Astrocyte (in vitro differentiated cells and primary cell): Measurements from ENCODE around the gene KCNQ1OT1. TPM values are rescaled to one million over a fixed set of nuclear protein-coding genes. Genes with fewer than 3 reads are reported as not detected.

Experiments used
- DNase-seq: peaks from one replicate; pipeline ENCODE4 v3.0.0-alpha.2; 2010; ENCODE audit warnings: low read depth
- FAIRE-seq: peaks from 2 replicates; lab custom pipeline; 2011; peaks lifted over from hg19 to GRCh38; lab: Jason Lieb, UNC
- H2AFZ ChIP-seq: 2 replicates; pipeline ENCODE4 v1.6.0; 2012; ENCODE audit warnings: low read depth, low read length, inconsistent platforms
- H3K27ac ChIP-seq: 2 replicates; pipeline ENCODE4 v1.5.1; 2011; ENCODE audit warnings: low read depth, low read length, inconsistent platforms
- H3K27me3 ChIP-seq: 2 replicates; pipeline ENCODE4 v1.6.0; 2011; ENCODE audit warnings: low read length, inconsistent platforms; ENCODE audit not compliant: insufficient read depth
- H3K36me3 ChIP-seq: 2 replicates; pipeline ENCODE4 v1.5.1; 2011; ENCODE audit warnings: low read length, inconsistent platforms; ENCODE audit not compliant: insufficient read depth
- H3K4me1 ChIP-seq: 2 replicates; pipeline ENCODE4 v1.5.1; 2011; ENCODE audit warnings: low read length, inconsistent platforms; ENCODE audit not compliant: insufficient read depth
- H3K4me2 ChIP-seq: 2 replicates; pipeline ENCODE4 v1.6.0; 2012; ENCODE audit warnings: low read length, inconsistent platforms
- H3K4me3 ChIP-seq: 2 replicates; pipeline ENCODE4 v1.5.1; 2011; ENCODE audit warnings: low read depth, mild to moderate bottlenecking, low read length, inconsistent platforms; ENCODE audit not compliant: insufficient read depth
- H3K79me2 ChIP-seq: 2 replicates; pipeline ENCODE4 v1.6.0; 2012; ENCODE audit warnings: mild to moderate bottlenecking, low read length, inconsistent platforms; ENCODE audit not compliant: insufficient read depth
- H3K9ac ChIP-seq: 2 replicates; pipeline ENCODE4 v1.6.0; 2012; ENCODE audit warnings: mild to moderate bottlenecking, low read length, inconsistent platforms
- H3K9me3 ChIP-seq: 2 replicates; pipeline ENCODE4 v1.5.1; 2012; ENCODE audit warnings: low read depth, mild to moderate bottlenecking, low read length, inconsistent platforms; ENCODE audit not compliant: insufficient read depth
- H4K20me1 ChIP-seq: 2 replicates; pipeline ENCODE4 v1.6.0; 2012; ENCODE audit warnings: low read length, inconsistent platforms; ENCODE audit not compliant: insufficient read depth
- H3K27ac Mint-ChIP-seq: one replicate; pipeline ENCODE4 v1.8.0; 2021; ENCODE audit warnings: mild to moderate bottlenecking, mixed read lengths; ENCODE audit not compliant: unreplicated experiment
- H3K27me3 Mint-ChIP-seq: one replicate; pipeline ENCODE4 v1.8.0; 2021; ENCODE audit warnings: low read depth, mixed read lengths; ENCODE audit not compliant: unreplicated experiment
- H3K36me3 Mint-ChIP-seq: one replicate; pipeline ENCODE4 v1.8.0; 2021; ENCODE audit warnings: low read depth, mixed read lengths; ENCODE audit not compliant: unreplicated experiment
- H3K4me1 Mint-ChIP-seq: one replicate; pipeline ENCODE4 v1.8.0; 2021; ENCODE audit warnings: low read depth, mixed read lengths; ENCODE audit not compliant: unreplicated experiment
- H3K4me3 Mint-ChIP-seq: one replicate; pipeline ENCODE4 v1.8.0; 2021; ENCODE audit warnings: mild to moderate bottlenecking, moderate library complexity, mixed read lengths; ENCODE audit not compliant: unreplicated experiment
- H3K9me3 Mint-ChIP-seq: one replicate; pipeline ENCODE4 v1.8.0; 2021; ENCODE audit warnings: mild to moderate bottlenecking, mixed read lengths; ENCODE audit not compliant: unreplicated experiment
- EZH2 ChIP-seq: IDR thresholded peaks from 2 replicates; pipeline ENCODE4 v1.6.1; 2012; ENCODE audit warnings: mild to moderate bottlenecking, low read length, inconsistent platforms; ENCODE audit not compliant: insufficient read depth
- total RNA-seq: library from RNA; stranded (reverse); gene quantifications from 2 replicates; pipeline ENCODE4 v1.2.1, GENCODE V29; 2021
- TF ChIP-seq, protein P1 (sequence below): IDR thresholded peaks from 2 replicates; pipeline ENCODE4 v1.5.1; 2011; ENCODE audit warnings: low read depth, mild to moderate bottlenecking, inconsistent platforms, low read length, moderate library complexity; ENCODE audit not compliant: insufficient read depth

Gene KCNQ1OT1
- total RNA-seq, 1 donor from 2014 or later: 2.5 TPM

DNA sequence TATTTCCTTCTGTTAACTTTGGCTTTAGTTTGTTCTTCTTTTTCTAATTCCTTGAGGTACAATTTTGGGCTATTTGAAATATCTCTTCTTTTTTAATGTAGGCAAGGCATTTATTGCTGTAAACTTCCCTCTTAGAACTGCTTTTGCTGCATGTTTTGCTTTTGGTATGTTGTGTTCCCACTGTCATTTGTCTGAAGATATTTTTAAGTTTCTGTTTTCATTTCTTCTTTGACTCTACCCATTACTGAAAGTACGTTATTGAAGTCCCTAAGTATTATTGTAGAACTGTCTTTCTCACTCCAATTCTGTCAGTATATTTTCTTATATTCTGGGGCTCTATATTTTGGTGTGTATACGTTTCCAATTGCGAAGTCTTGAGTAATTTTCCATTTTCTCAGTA, 77.9 kb downstream of the KCNQ1OT1 start:
- H3K4me3 ChIP-seq: no peak overlapping the region
- H2AFZ ChIP-seq: no peak overlapping the region
- DNase-seq: no peak
- peaks cover 2% of the 10 kb centered on the region for H3K27me3 ChIP-seq
- H3K9ac ChIP-seq: no peak overlapping the region
- no peak for FAIRE-seq
- H3K79me2 ChIP-seq: no peaks in the 10 kb centered on the region
- no peaks in the 10 kb centered on the region for H3K9me3 ChIP-seq
- H3K4me2 ChIP-seq: no peak overlapping the region
- Mint-ChIP-seq H3K4me3 (no peak overlapping the region), H3K27me3 (peaks cover 23% of the 10 kb centered on the region), H3K9me3 (peaks cover 18% of the 10 kb centered on the region), H3K36me3 (no peaks in the 10 kb centered on the region), H3K27ac (no peak overlapping the region), H3K4me1 (no peaks in the 10 kb centered on the region)
- no peak overlapping the region for H3K27ac ChIP-seq
- no peaks in the 10 kb centered on the region for H3K36me3 ChIP-seq
- no peak for TF ChIP-seq EZH2
- TF ChIP-seq, protein P1, sequence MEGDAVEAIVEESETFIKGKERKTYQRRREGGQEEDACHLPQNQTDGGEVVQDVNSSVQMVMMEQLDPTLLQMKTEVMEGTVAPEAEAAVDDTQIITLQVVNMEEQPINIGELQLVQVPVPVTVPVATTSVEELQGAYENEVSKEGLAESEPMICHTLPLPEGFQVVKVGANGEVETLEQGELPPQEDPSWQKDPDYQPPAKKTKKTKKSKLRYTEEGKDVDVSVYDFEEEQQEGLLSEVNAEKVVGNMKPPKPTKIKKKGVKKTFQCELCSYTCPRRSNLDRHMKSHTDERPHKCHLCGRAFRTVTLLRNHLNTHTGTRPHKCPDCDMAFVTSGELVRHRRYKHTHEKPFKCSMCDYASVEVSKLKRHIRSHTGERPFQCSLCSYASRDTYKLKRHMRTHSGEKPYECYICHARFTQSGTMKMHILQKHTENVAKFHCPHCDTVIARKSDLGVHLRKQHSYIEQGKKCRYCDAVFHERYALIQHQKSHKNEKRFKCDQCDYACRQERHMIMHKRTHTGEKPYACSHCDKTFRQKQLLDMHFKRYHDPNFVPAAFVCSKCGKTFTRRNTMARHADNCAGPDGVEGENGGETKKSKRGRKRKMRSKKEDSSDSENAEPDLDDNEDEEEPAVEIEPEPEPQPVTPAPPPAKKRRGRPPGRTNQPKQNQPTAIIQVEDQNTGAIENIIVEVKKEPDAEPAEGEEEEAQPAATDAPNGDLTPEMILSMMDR: no peak
- H4K20me1 ChIP-seq: no peaks in the 10 kb centered on the region
- no peaks in the 10 kb centered on the region for H3K4me1 ChIP-seq

DNA sequence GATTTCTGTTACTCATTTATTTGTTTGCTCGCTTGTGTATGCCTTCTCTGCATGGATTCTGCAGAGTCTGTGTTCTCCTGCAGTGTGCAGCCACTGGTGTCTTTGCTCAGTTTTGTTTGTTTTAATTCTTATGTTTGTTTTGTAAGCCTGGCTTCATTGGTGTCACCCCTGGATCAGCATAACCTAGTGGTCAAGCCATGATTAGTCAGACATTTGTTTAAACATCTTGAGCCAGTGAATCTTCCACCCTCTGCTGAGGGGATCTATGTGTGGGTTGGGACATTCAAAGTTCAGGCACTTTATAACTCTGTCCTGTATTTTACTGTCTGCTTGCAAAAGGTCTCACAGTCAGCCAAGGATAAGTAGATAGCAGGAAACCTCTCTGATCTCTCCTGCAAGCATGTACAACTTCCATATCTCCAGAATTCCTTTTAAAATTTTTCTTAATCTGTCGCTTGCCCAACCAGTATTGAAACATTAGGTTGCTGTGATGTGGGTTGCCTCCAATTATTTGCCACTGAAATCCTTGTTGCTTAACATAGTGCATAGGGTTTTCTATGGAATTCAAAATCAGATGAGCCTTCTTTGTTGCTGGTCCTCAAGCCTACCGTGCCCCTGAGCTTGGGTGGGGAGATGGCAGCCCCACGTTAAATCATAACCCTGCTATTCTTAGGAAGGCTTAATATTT, 86.8 kb downstream of the KCNQ1OT1 start:
- Histone ChIP-seq H3K4me1 (no peaks in the 10 kb centered on the region), H3K36me3 (no peaks in the 10 kb centered on the region), H3K4me2 (no peak overlapping the region), H2AFZ (no peak overlapping the region), H3K27me3 (peaks cover 7% of the 10 kb centered on the region), H3K79me2 (no peaks in the 10 kb centered on the region), H4K20me1 (no peaks in the 10 kb centered on the region), H3K9ac (no peak overlapping the region), H3K4me3 (no peak overlapping the region), H3K9me3 (no peaks in the 10 kb centered on the region), H3K27ac (no peak overlapping the region)
- Mint-ChIP-seq H3K4me3 (no peak overlapping the region), H3K4me1 (no peaks in the 10 kb centered on the region), H3K27me3 (peaks cover 52% of the 10 kb centered on the region), H3K36me3 (no peaks in the 10 kb centered on the region), H3K27ac (no peak overlapping the region), H3K9me3 (peaks cover 6% of the 10 kb centered on the region)
- DNase-seq (no peak), FAIRE-seq (no peak)
- TF ChIP-seq, protein P1: no peak
- TF ChIP-seq EZH2: no peak

DNA sequence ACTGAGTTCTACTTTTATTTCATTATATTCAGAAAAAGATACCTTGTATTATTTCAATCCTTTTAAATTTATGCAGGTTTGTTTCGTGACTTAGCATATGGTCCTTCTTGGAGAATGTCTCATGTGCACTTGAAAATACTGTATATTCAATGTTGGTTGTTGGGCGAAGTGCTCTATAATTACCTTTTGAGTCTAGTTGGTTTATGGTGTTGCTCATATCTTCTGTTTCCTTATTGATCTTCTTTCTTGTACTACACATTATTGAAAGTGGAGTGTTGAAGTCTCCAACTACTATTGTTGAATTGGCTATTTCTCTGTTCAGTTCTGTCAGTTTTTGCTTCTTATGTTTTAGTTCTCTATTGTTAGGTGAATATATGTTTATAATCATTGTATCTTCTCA, 90.4 kb downstream of the KCNQ1OT1 start:
- H3K4me3 ChIP-seq: no peak overlapping the region
- no peak for DNase-seq
- Mint-ChIP-seq H3K4me3 (no peak overlapping the region), H3K4me1 (no peaks in the 10 kb centered on the region), H3K27me3 (peaks cover 65% of the 10 kb centered on the region), H3K27ac (no peak overlapping the region), H3K9me3 (peaks cover 15% of the 10 kb centered on the region), H3K36me3 (no peaks in the 10 kb centered on the region)
- H4K20me1 ChIP-seq: no peaks in the 10 kb centered on the region
- H3K27ac ChIP-seq: no peak overlapping the region
- no peaks in the 10 kb centered on the region for H3K79me2 ChIP-seq
- H3K4me1 ChIP-seq: no peaks in the 10 kb centered on the region
- FAIRE-seq: no peak
- no peaks in the 10 kb centered on the region for H3K36me3 ChIP-seq
- no peak overlapping the region for H3K4me2 ChIP-seq
- no peak overlapping the region for H2AFZ ChIP-seq
- H3K27me3 ChIP-seq: peaks cover 7% of the 10 kb centered on the region
- no peaks in the 10 kb centered on the region for H3K9me3 ChIP-seq
- no peak overlapping the region for H3K9ac ChIP-seq
- TF ChIP-seq EZH2: no peak
- TF ChIP-seq, protein P1: no peak
